Sigmoid colon (tissue), 4 donors: ENCODE results near the gene HECW1.

Experiments
- CTCF ChIP-seq, 4 experiments: fragments of 450-650 bp in 3 of 4; fragments of 200-600 bp in 1 of 4; IDR thresholded peaks; one replicate each; pipeline ENCODE4 v1.5.1; 2016 to 2019; ENCODE audit warnings: antibody characterized with exemption in 4 of 4, mild to moderate bottlenecking in 3 of 4, moderate library complexity in 2 of 4
- EP300 ChIP-seq, 4 donors: sonication (generic); formaldehyde crosslinking; IDR thresholded peaks; one replicate each; pipeline ENCODE4 v1.6.1; 2017; ENCODE audit warnings: antibody characterized with exemption in 4 of 4

- TF ChIP-seq CTCF (IDR thresholded peaks at IDR 0.05) (no peak), EP300 (IDR thresholded peaks at IDR 0.05) (no peak)
Observed at GRCh38 chr7:43540471-43540870, 428.0 kb downstream of the HECW1 start.
